Endothelial cell of umbilical vein (primary cell): ENCODE data around the gene PAK4. TPM values are rescaled to one million over a fixed set of nuclear protein-coding genes. Genes with fewer than 3 reads are reported as not detected.

ENCODE experiments used
- BruUV-seq: library from RNA; stranded (reverse); fragments of 400-500 nt; replicated peaks from 2 replicates; lab custom pipeline; 2021; lab: Mats Ljungman, UMichigan
- CTCF ChIA-PET: fragments of 300-600, 350-600 bp; sonication (Branson Sonifier 250); formaldehyde crosslinking; loops from one replicate; lab custom pipeline; 2021; ENCODE audit warnings: antibody characterized with exemption, inconsistent platforms; lab: Charles Lee
- POLR2A ChIA-PET: fragments of 300-600, 350-600 bp; sonication (Branson Sonifier 250); formaldehyde crosslinking; loops from one replicate; lab custom pipeline; 2021; ENCODE audit warnings: antibody characterized with exemption, inconsistent platforms; lab: Charles Lee
- DNase-seq: peaks from one replicate; pipeline ENCODE4 v3.0.0-alpha.2; 2011; ENCODE audit warnings: low read depth, low spot score
- FAIRE-seq: peaks from 2 replicates; lab custom pipeline; 2011; peaks lifted over from hg19 to GRCh38; lab: Jason Lieb, UNC
- H2AFZ ChIP-seq: 2 replicates; pipeline ENCODE4 v1.6.0; 2012; ENCODE audit warnings: low read depth, low read length, control low read depth, inconsistent platforms
- H3K27ac ChIP-seq: 2 replicates; pipeline ENCODE4 v1.5.1; 2011; ENCODE audit warnings: low read depth, mild to moderate bottlenecking, control low read depth, low read length, moderate library complexity; ENCODE audit not compliant: insufficient read depth
- H3K27me3 ChIP-seq, 2 experiments: 2 replicates each; pipeline versions ENCODE4 v1.6.0 to v1.6.1; 2011; ENCODE audit warnings: low read length in 2 of 2, mixed read lengths in 1 of 2; ENCODE audit not compliant: control insufficient read depth in 2 of 2, insufficient read depth in 2 of 2
- H3K36me3 ChIP-seq, 2 experiments: 2 replicates in 1 of 2; 3 replicates in 1 of 2; pipeline ENCODE4 v1.5.1; 2011; ENCODE audit warnings: low read length in 2 of 2, mild to moderate bottlenecking in 1 of 2, moderate library complexity in 1 of 2; ENCODE audit not compliant: control insufficient read depth in 2 of 2, insufficient read depth in 2 of 2; ENCODE audit errors: extremely low read depth in 1 of 2
- H3K4me1 ChIP-seq: 3 replicates; pipeline ENCODE4 v1.5.1; 2011; ENCODE audit warnings: mild to moderate bottlenecking, low read length; ENCODE audit not compliant: control insufficient read depth, insufficient read depth; ENCODE audit errors: extremely low read depth
- H3K4me2 ChIP-seq: 2 replicates; pipeline ENCODE4 v1.6.1; 2011; ENCODE audit warnings: low read length, control low read depth, mixed read lengths; ENCODE audit not compliant: insufficient read depth
- H3K4me3 ChIP-seq, 3 experiments: fragments of 200-600 bp in 1 of 3; sonication (generic), shearing (Covaris generic) in 1 of 3; replicated peaks in 1 of 3; 2 replicates each; pipeline ENCODE4 v1.5.1; 2011 to 2016; ENCODE audit warnings: control low read depth in 3 of 3, low read length in 3 of 3, mild to moderate bottlenecking in 2 of 3, inconsistent platforms in 1 of 3, low read depth in 1 of 3, moderate library complexity in 1 of 3; ENCODE audit not compliant: insufficient read depth in 1 of 3
- H3K79me2 ChIP-seq: 2 replicates; pipeline ENCODE4 v1.6.0; 2012; ENCODE audit warnings: low read length, inconsistent platforms; ENCODE audit not compliant: control insufficient read depth, insufficient read depth
- H3K9ac ChIP-seq: replicated peaks from 2 replicates; pipeline ENCODE3; 2011; ENCODE audit warnings: low read length, control low read depth; ENCODE audit not compliant: insufficient read depth; ENCODE audit errors: extremely low read depth
- H3K9me1 ChIP-seq: replicated peaks from 3 replicates; pipeline ENCODE4 v1.6.0; 2011; ENCODE audit warnings: mild to moderate bottlenecking, low read length; ENCODE audit not compliant: control insufficient read depth, insufficient read depth; ENCODE audit errors: extremely low read depth
- H3K9me3 ChIP-seq: replicated peaks from 2 replicates; pipeline ENCODE4 v1.5.1; 2012; ENCODE audit warnings: low read length, inconsistent platforms; ENCODE audit not compliant: control insufficient read depth, insufficient read depth
- H4K20me1 ChIP-seq: replicated peaks from 2 replicates; pipeline ENCODE3; 2011; ENCODE audit warnings: mild to moderate bottlenecking, low read length; ENCODE audit not compliant: control insufficient read depth, insufficient read depth; ENCODE audit errors: extremely low read depth
- CTCF ChIP-seq, 2 donors: IDR thresholded peaks; 1 replicate in 1 of 2; 2 replicates in 1 of 2; pipeline ENCODE4 v1.5.1; 2011; ENCODE audit warnings: low read length in 2 of 2, mild to moderate bottlenecking in 2 of 2, moderate library complexity in 2 of 2, control low read depth in 1 of 2, inconsistent platforms in 1 of 2, low read depth in 1 of 2; ENCODE audit not compliant: insufficient read depth in 1 of 2; ENCODE audit errors: extremely low read depth in 1 of 2
- EZH2 ChIP-seq: IDR thresholded peaks from 2 replicates; pipeline ENCODE4 v1.6.1; 2012; ENCODE audit warnings: borderline replicate concordance, low read depth, mild to moderate bottlenecking, moderate library complexity, low read length, inconsistent platforms; ENCODE audit not compliant: severe bottlenecking
- FOS ChIP-seq: IDR thresholded peaks from 2 replicates; pipeline ENCODE4 v1.6.1; 2011; ENCODE audit warnings: mild to moderate bottlenecking, low read length, moderate library complexity, borderline replicate concordance; ENCODE audit not compliant: insufficient read depth
- GATA2 ChIP-seq: IDR thresholded peaks from 2 replicates; pipeline ENCODE4 v1.7.0; 2011; ENCODE audit warnings: low read depth, mild to moderate bottlenecking, moderate library complexity, mixed read lengths, low read length; ENCODE audit not compliant: insufficient read length, insufficient read depth
- JUN ChIP-seq: IDR thresholded peaks from 2 replicates; pipeline ENCODE4 v1.6.1; 2011; ENCODE audit warnings: borderline replicate concordance, low read depth; ENCODE audit not compliant: insufficient read length, insufficient read depth
- MYC ChIP-seq: IDR thresholded peaks from one replicate; pipeline ENCODE4 v1.6.1; 2011; ENCODE audit warnings: mild to moderate bottlenecking, low read depth, low read length
- POLR2A ChIP-seq: IDR thresholded peaks from 2 replicates; pipeline ENCODE4 v1.6.1; 2012; ENCODE audit warnings: low read depth, mild to moderate bottlenecking, control low read depth, low read length
- POLR2AphosphoS5 ChIP-seq: IDR thresholded peaks from 2 replicates; pipeline ENCODE4 v1.6.1; 2012; ENCODE audit warnings: low read depth, mild to moderate bottlenecking, control low read depth, low read length, moderate library complexity; ENCODE audit not compliant: insufficient read depth
- dilution Hi-C: fragments of 300-500 bp; cut with MboI; formaldehyde crosslinking; loops from one replicate; pipeline ENCODE4 v1.15.0; 2019; ENCODE audit warnings: low sequenced_read_pairs; ENCODE audit not compliant: extremely low pct_ligation_motif_present
- intact Hi-C: fragments of 100-400 bp; cut with micrococcal nuclease; formaldehyde crosslinking; loops from one replicate; pipeline ENCODE4 v1.10.0; 2022
- polyA plus RNA-seq, 4 experiments: library from polyadenylated mRNA; depleted of rRNA in 3 of 4; stranded (reverse) in 3 of 4; unstranded in 1 of 4; fragments of >200 nt; gene quantifications; 2 replicates each; pipeline versions ENCODE4 v1.2.1 to v1.2.3, GENCODE V29; 2011 to 2012; ENCODE audit warnings: missing spikeins in 1 of 4
- total RNA-seq: library from RNA; stranded (reverse); gene quantifications from 2 replicates; pipeline ENCODE4 v1.2.3, GENCODE V29; 2021
- TF ChIP-seq, protein P1 (sequence below): IDR thresholded peaks from 2 replicates; pipeline ENCODE4 v1.6.1; 2011; ENCODE audit not compliant: insufficient read depth, insufficient read length

The PAK4 gene
- total and polyA plus RNA-seq, 2 donors (not counting 3 experiments of a cell fraction or from before 2014, with no cell fraction given) = 39.8 to 55.4 TPM

DNA sequence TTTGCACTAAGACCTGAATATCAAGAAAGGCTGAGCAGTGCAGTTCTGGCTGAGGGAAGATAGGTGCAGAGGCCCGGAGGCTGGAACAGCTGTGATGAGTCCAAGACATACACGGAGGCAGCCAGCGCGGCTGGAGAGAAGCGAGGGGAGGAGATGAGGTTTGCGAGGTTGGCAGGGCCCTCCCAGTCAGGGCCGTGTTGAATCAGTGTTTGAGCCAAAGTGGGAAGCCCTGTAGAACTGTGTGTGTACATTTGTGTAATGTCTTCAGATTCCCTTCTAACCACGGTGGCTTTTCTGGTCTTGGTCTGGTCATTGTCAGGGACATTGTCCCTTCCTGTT, 34.9 kb downstream of the PAK4 start:
- no peaks in the 10 kb centered on the region for H4K20me1 ChIP-seq
- dilution Hi-C loops = no loop called here
- no peaks in the 10 kb centered on the region for H3K27me3 ChIP-seq
- DNase-seq (peak; percentile 13), FAIRE-seq (peak; percentile 59)
- no peak overlapping the region for H3K9ac ChIP-seq
- H3K4me1 ChIP-seq = peaks cover 9% of the 10 kb centered on the region
- ChIA-PET CTCF (no interaction called here), POLR2A (no interaction called here)
- no peak overlapping the region for H3K4me2 ChIP-seq
- peaks cover 30% of the 10 kb centered on the region for H3K79me2 ChIP-seq
- H3K36me3 ChIP-seq = no peaks in the 10 kb centered on the region
- no peaks in the 10 kb centered on the region for H3K9me1 ChIP-seq
- BruUV-seq = no TSS peak
- H3K27ac ChIP-seq = no peak overlapping the region
- H3K9me3 ChIP-seq = no peaks in the 10 kb centered on the region
- intact Hi-C loops = no loop called here
- no peak overlapping the region for H3K4me3 ChIP-seq
- no peak overlapping the region for H2AFZ ChIP-seq
- no peak for TF ChIP-seq POLR2A
- TF ChIP-seq FOS = no peak
- TF ChIP-seq JUN = no peak
- TF ChIP-seq EZH2 = no peak
- TF ChIP-seq MYC = no peak
- TF ChIP-seq POLR2AphosphoS5 = no peak
- TF ChIP-seq, protein P1, sequence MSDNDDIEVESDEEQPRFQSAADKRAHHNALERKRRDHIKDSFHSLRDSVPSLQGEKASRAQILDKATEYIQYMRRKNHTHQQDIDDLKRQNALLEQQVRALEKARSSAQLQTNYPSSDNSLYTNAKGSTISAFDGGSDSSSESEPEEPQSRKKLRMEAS = no peak
- no peak for TF ChIP-seq GATA2
- TF ChIP-seq CTCF (IDR thresholded peaks at IDR 0.05; ENCODE audit: extremely low read depth in 1 of 2, insufficient read depth in 1 of 2, low read depth in 1 of 2, low read length in 2 of 2) = no peak
